ENCODE measurements around the gene SUN5.

Gene SUN5

GRCh38 chr20:33031531-33031930 lies 27.3 kb upstream of the SUN5 start, which contains the start of gene BPIFB6:
Gene BPIFB6 (plus strand): TSS chr20:33031648. CDS start chr20:33031648, 0 bp downstream.
- no peaks in the 10 kb centered on the region for H3K27me3 Mint-ChIP-seq (ENCODE audit: low read depth)
- no peaks in the 10 kb centered on the region for H3K4me1 Mint-ChIP-seq (ENCODE audit: low read depth)
- no peaks in the 10 kb centered on the region for H3K36me3 Mint-ChIP-seq (ENCODE audit: low read depth)
- no peak within 1 kb of the TSS for H3K4me3 Mint-ChIP-seq
- H3K27ac Mint-ChIP-seq = no peak within 1 kb of the TSS
- no peaks in the 10 kb centered on the region for H3K9me3 Mint-ChIP-seq

GRCh38 chr20:33030569-33030968 lies 26.3 kb upstream of the SUN5 start:
- Mint-ChIP-seq H3K27ac (no peak overlapping the region), H3K4me3 (no peak overlapping the region), H3K9me3 (no peaks in the 10 kb centered on the region), H3K4me1 (ENCODE audit: low read depth) (no peaks in the 10 kb centered on the region), H3K27me3 (ENCODE audit: low read depth) (no peaks in the 10 kb centered on the region), H3K36me3 (ENCODE audit: low read depth) (no peaks in the 10 kb centered on the region)

- Mint-ChIP-seq H3K27ac (no peak overlapping the region), H3K4me3 (no peak overlapping the region)
Measured at GRCh38 chr20:33030076-33030475, 25.8 kb upstream of the SUN5 start.

GRCh38 chr20:33028875-33029274 lies 24.6 kb upstream of the SUN5 start:
- no peaks in the 10 kb centered on the region for H3K9me3 Mint-ChIP-seq
- no peaks in the 10 kb centered on the region for H3K4me1 Mint-ChIP-seq (ENCODE audit: low read depth)
- no peak overlapping the region for H3K4me3 Mint-ChIP-seq
- no peaks in the 10 kb centered on the region for H3K27me3 Mint-ChIP-seq (ENCODE audit: low read depth)
- no peaks in the 10 kb centered on the region for H3K36me3 Mint-ChIP-seq (ENCODE audit: low read depth)
- H3K27ac Mint-ChIP-seq = no peak overlapping the region

More at GRCh38 chr20:33030076-33030475, 25.8 kb upstream of the SUN5 start:
- no peaks in the 10 kb centered on the region for H3K27me3 Mint-ChIP-seq (ENCODE audit: low read depth)
- H3K9me3 Mint-ChIP-seq = no peaks in the 10 kb centered on the region
- no peaks in the 10 kb centered on the region for H3K36me3 Mint-ChIP-seq (ENCODE audit: low read depth)
- no peaks in the 10 kb centered on the region for H3K4me1 Mint-ChIP-seq (ENCODE audit: low read depth)

GRCh38 chr20:33027769-33028751 lies 23.8 kb upstream of the SUN5 start:
- no peaks in the 10 kb centered on the region for H3K36me3 Mint-ChIP-seq (ENCODE audit: low read depth)
- H3K27ac Mint-ChIP-seq = no peak overlapping the region
- no peaks in the 10 kb centered on the region for H3K4me1 Mint-ChIP-seq (ENCODE audit: low read depth)
- H3K27me3 Mint-ChIP-seq (ENCODE audit: low read depth) = no peaks in the 10 kb centered on the region
- H3K9me3 Mint-ChIP-seq = no peaks in the 10 kb centered on the region
- H3K4me3 Mint-ChIP-seq = no peak overlapping the region

GRCh38 chr20:33026779-33027759 lies 22.8 kb upstream of the SUN5 start:
- H3K36me3 Mint-ChIP-seq (ENCODE audit: low read depth) = no peaks in the 10 kb centered on the region

GRCh38 chr20:33026072-33026778 lies 22.0 kb upstream of the SUN5 start:
- Mint-ChIP-seq H3K27me3 (ENCODE audit: low read depth) (no peaks in the 10 kb centered on the region), H3K36me3 (ENCODE audit: low read depth) (no peaks in the 10 kb centered on the region), H3K4me1 (ENCODE audit: low read depth) (no peaks in the 10 kb centered on the region), H3K9me3 (no peaks in the 10 kb centered on the region), H3K4me3 (no peak overlapping the region), H3K27ac (no peak overlapping the region)

More at GRCh38 chr20:33026779-33027759, 22.8 kb upstream of the SUN5 start:
- Mint-ChIP-seq H3K27me3 (ENCODE audit: low read depth) (no peaks in the 10 kb centered on the region), H3K27ac (no peak overlapping the region), H3K4me3 (no peak overlapping the region), H3K9me3 (no peaks in the 10 kb centered on the region), H3K4me1 (ENCODE audit: low read depth) (no peaks in the 10 kb centered on the region)

- H3K9me3 Mint-ChIP-seq = no peaks in the 10 kb centered on the region
- no peaks in the 10 kb centered on the region for H3K36me3 Mint-ChIP-seq (ENCODE audit: low read depth)
- H3K4me3 Mint-ChIP-seq = no peak overlapping the region
- no peaks in the 10 kb centered on the region for H3K27me3 Mint-ChIP-seq (ENCODE audit: low read depth)
- no peak overlapping the region for H3K27ac Mint-ChIP-seq
- H3K4me1 Mint-ChIP-seq (ENCODE audit: low read depth) = no peaks in the 10 kb centered on the region
Measured at GRCh38 chr20:33025318-33025876, 21.2 kb upstream of the SUN5 start.

- Mint-ChIP-seq H3K27me3 (ENCODE audit: low read depth) (no peaks in the 10 kb centered on the region), H3K36me3 (ENCODE audit: low read depth) (no peaks in the 10 kb centered on the region), H3K9me3 (no peaks in the 10 kb centered on the region), H3K4me3 (no peak overlapping the region), H3K4me1 (ENCODE audit: low read depth) (no peaks in the 10 kb centered on the region), H3K27ac (no peak overlapping the region)
Measured at GRCh38 chr20:33024609-33025317, 20.5 kb upstream of the SUN5 start.

GRCh38 chr20:33024243-33024560 lies 20.0 kb upstream of the SUN5 start:
- H3K4me3 Mint-ChIP-seq = no peak overlapping the region
- H3K27ac Mint-ChIP-seq = no peak overlapping the region
- H3K4me1 Mint-ChIP-seq (ENCODE audit: low read depth) = no peaks in the 10 kb centered on the region
- H3K36me3 Mint-ChIP-seq (ENCODE audit: low read depth) = no peaks in the 10 kb centered on the region
- no peaks in the 10 kb centered on the region for H3K9me3 Mint-ChIP-seq
- H3K27me3 Mint-ChIP-seq (ENCODE audit: low read depth) = no peaks in the 10 kb centered on the region

- Mint-ChIP-seq H3K36me3 (ENCODE audit: low read depth) (no peaks in the 10 kb centered on the region), H3K27ac (no peak overlapping the region), H3K4me1 (ENCODE audit: low read depth) (no peaks in the 10 kb centered on the region), H3K4me3 (no peak overlapping the region), H3K27me3 (ENCODE audit: low read depth) (no peaks in the 10 kb centered on the region), H3K9me3 (no peaks in the 10 kb centered on the region)
Measured at GRCh38 chr20:33023439-33024242, 19.4 kb upstream of the SUN5 start.

- Mint-ChIP-seq H3K9me3 (no peaks in the 10 kb centered on the region), H3K36me3 (ENCODE audit: low read depth) (no peaks in the 10 kb centered on the region), H3K27me3 (ENCODE audit: low read depth) (no peaks in the 10 kb centered on the region), H3K27ac (no peak overlapping the region), H3K4me3 (no peak overlapping the region), H3K4me1 (ENCODE audit: low read depth) (no peaks in the 10 kb centered on the region)
Measured at GRCh38 chr20:33022694-33023438, 18.6 kb upstream of the SUN5 start.

All from T-helper 1 cell treated with Interleukin-12 subunit alpha and Interleukin-12 subunit beta and Interleukin-4 antibody, amounts not matched to agents 30 μg/mL and 1 μg/mL, for 36 hours (primary cell).